K562 treated with DMSO at 1 percent for 24 hours (cell line): ENCODE data around the gene USP5. TPM values are rescaled to one million over a fixed set of nuclear protein-coding genes. Genes with fewer than 3 reads are reported as not detected.

Experiments
- total RNA-seq: library from RNA; unstranded; fragments of 300-600 nt; gene quantifications from 2 replicates; pipeline ENCODE4 v1.2.3, GENCODE V29; 2022; ENCODE audit warnings: low read depth; ENCODE audit not compliant: insufficient read depth

The USP5 gene, protein sequence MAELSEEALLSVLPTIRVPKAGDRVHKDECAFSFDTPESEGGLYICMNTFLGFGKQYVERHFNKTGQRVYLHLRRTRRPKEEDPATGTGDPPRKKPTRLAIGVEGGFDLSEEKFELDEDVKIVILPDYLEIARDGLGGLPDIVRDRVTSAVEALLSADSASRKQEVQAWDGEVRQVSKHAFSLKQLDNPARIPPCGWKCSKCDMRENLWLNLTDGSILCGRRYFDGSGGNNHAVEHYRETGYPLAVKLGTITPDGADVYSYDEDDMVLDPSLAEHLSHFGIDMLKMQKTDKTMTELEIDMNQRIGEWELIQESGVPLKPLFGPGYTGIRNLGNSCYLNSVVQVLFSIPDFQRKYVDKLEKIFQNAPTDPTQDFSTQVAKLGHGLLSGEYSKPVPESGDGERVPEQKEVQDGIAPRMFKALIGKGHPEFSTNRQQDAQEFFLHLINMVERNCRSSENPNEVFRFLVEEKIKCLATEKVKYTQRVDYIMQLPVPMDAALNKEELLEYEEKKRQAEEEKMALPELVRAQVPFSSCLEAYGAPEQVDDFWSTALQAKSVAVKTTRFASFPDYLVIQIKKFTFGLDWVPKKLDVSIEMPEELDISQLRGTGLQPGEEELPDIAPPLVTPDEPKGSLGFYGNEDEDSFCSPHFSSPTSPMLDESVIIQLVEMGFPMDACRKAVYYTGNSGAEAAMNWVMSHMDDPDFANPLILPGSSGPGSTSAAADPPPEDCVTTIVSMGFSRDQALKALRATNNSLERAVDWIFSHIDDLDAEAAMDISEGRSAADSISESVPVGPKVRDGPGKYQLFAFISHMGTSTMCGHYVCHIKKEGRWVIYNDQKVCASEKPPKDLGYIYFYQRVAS
- 73.2 and 74.7 TPM in 2 replicates for total RNA-seq

GRCh38 chr12:6851921-6852650, at the start of gene USP5:
USP5 (plus strand) TSS chr12:6852150; CDS start chr12:6852180, 30 bp downstream.

GRCh38 chr12:6821591-6822425, 30.1 kb upstream of the USP5 start, which contains the start of gene GPR162:
GPR162 (plus strand) TSS chr12:6821821; CDS start chr12:6823899, 2,078 bp downstream.

DNA sequence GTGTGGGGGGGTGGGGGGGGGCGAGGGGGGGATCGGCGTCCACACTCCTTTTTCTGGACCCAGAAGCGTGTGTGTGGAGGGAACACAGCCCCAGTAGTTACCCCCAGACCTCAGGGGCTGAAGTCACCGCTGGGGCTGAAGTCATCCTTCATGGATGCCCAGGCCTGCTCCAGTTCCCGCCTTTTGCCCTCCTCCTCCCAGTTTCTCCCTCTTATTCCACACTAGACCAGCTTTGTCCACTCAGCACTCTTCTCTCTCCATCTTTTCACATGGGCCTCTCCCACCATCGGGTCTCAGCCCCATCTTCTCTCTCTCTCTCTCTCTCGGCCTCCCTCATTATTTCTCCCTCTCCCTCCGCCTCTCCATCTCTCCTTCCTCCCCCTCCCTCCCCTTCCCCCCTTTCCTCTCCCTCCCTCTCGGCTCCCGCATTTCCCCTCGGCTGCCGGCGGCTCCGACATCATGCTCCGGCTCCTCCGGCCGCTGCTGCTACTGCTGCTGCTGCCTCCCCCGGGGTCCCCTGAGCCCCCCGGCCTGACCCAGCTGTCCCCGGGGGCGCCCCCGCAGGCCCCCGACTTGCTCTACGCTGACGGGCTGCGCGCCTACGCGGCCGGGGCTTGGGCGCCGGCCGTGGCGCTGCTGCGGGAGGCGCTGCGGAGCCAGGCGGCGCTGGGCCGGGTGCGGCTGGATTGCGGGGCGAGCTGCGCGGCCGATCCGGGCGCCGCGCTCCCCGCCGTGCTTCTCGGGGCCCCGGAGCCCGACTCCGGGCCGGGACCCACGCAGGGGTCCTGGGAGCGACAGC, 23.8 kb upstream of the USP5 start, which contains the start of gene P3H3:
P3H3 (plus strand) TSS at position 426 of the 799 bp plus-strand sequence; CDS start at position 460, 34 bp downstream.

DNA sequence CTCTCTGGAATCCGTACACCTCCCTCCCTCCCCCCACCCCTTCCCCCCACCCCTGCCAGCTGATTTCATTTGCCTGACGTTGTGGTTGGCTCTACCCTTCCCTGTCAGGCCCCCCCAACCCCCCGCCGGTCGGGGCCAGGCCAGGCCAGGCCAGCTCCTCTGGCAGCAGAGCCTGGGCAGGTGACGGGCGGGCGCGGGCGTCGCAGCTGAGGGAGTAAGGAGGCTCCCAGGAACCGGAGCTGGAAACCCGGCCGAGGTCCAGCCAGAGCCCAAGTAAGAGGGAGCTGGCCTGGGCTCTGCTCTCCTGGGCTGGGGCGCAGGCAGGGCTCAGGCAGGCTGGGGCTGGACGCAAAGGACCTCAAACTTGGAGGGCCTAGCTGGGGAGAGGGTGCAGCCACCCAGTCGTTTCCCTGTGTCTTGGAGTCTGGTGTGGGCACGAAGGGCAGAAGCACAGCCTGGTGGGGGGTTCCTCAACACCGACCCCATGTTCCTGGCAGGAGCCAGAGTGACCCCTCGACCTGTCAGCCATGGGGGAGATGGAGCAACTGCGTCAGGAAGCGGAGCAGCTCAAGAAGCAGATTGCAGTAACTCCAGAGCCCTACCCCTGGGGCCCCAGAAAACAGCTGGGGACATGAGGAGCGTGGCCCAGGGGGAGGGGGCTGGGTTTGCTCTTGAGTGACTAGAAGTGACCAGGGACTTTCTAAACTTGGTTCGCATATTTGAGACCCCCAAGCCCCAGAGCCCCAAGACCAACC, 11.0 kb upstream of the USP5 start, which contains the start of gene GNB3:
GNB3 (plus strand) TSS at position 165 of the 755 bp plus-strand sequence; CDS start at position 528, 363 bp downstream.

DNA sequence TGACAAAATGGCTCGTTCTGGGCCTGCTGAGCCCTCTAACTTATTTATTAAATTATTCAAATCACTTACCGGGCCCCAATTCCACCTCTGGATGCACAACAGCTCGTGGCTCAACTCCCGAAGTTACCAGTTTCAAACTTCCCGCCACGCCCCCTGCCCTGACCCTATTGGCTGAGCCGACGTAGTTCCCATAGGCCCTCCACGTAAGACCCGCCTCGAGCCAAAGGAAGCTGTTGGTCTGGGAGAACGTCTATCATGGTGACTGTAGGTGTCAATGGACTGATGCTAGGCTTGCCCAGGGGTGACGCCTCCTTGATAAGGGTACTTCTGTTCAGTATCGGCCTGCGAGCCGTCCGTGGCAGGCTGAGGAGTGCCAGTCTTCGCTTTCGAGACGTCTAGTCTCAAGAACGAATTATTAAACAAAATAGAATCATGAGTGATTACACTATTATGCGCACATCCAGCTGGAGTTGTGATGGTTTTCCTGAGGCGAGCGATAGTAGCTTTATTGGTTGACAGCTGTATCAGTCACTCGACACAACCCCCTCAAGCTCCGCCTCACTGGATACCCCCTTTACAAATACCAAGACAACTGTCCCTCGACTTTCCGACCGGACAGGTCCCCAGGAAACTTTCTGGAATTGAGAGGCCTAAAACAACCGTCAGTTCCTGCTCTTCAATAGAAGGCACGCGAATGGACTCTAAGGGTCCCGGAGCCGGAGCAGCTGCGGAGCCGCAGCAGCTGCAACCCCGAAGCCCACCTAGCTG, 613 bp upstream of the USP5 start, which contains the start of gene CDCA3:
CDCA3 (minus strand) TSS at position 134 of the 768 bp plus-strand sequence. CDS start 334 bp downstream, outside the sequence.

DNA sequence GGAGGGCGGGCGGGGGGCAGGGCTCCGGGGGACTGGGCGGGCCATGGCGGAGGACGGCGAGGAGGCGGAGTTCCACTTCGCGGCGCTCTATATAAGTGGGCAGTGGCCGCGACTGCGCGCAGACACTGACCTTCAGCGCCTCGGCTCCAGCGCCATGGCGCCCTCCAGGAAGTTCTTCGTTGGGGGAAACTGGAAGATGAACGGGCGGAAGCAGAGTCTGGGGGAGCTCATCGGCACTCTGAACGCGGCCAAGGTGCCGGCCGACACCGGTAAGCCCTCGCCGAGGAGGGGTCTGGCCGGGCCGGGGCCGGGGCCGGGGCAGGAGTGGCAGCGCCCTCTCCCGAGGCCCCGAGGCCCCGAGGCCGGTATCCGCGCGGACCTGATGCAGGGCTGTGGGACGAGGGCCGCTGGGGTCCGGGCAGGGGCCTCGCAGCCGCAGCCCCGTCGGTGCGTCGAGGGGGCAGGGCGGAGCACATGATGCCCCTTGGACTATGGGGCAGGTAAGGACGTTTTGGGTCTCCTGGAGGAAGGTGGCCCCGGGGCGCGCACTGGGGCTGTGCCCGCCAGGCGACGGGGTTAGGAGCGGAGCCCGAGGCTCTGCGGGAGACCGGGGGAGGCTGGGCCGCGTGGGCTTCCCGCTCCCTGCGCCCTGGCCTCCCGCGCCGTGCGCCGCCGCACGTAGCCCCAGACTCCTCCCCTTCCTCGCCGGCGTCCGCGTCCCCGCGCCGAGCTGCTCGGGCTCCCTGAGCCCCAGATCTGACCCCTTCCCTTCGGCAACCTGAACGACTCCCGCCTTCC, 15.7 kb downstream of the USP5 start, which contains the start of gene TPI1:
TPI1 (plus strand) TSS at position 119 of the 798 bp plus-strand sequence; CDS start at position 155, 36 bp downstream.

GRCh38 chr12:6873094-6874014, 21.4 kb downstream of the USP5 start, which contains the start of gene SPSB2:
SPSB2 (minus strand) TSS chr12:6873303; CDS start chr12:6872901, 402 bp downstream.

GRCh38 chr12:6904280-6905276, 52.6 kb downstream of the USP5 start, which contains the start of gene LRRC23:
LRRC23 (plus strand) TSS chr12:6904822; CDS start chr12:6905634, 812 bp downstream.

GRCh38 chr12:6914246-6914946, 62.4 kb downstream of the USP5 start, which contains the start of gene ENO2:
ENO2 (plus strand) TSS chr12:6914580; CDS start chr12:6915833, 1,253 bp downstream.

Other genes with a start within 250 kb of the USP5 start
- gene CHD4, start 244.8 kb upstream of the USP5 start, total RNA-seq: 272 and 284 TPM in 2 replicates
- 10.7 and 10.8 TPM in 2 replicates for gene LPAR5, start 216.2 kb upstream of the USP5 start, total RNA-seq
- 0.88 and 4.2 TPM in 2 replicates for gene ACRBP, start 204.7 kb upstream of the USP5 start, total RNA-seq
- 29.9 and 30.0 TPM in 2 replicates for gene ING4, start 189.0 kb upstream of the USP5 start, total RNA-seq
- 31.4 and 35.4 TPM in 2 replicates for gene ZNF384, start 162.8 kb upstream of the USP5 start, total RNA-seq
- 0.10 TPM in 1 of 2 replicates, not detected in the other for gene PIANP, start 151.3 kb upstream of the USP5 start, total RNA-seq
- gene COPS7A, start 128.1 kb upstream of the USP5 start, total RNA-seq: 35.9 and 39.5 TPM in 2 replicates
- 177 and 185 TPM in 2 replicates for gene MLF2, start 99.0 kb upstream of the USP5 start, total RNA-seq
- gene PTMS, start 85.8 kb upstream of the USP5 start, total RNA-seq: 448 and 520 TPM in 2 replicates
- 0.81 and 1.1 TPM in 2 replicates for gene LAG3, start 79.6 kb upstream of the USP5 start, total RNA-seq
- 0.10 TPM in 1 of 2 replicates, not detected in the other for gene CD4, start 62.6 kb upstream of the USP5 start, total RNA-seq
- 3.4 and 5.0 TPM in 2 replicates for gene GPR162, start 30.3 kb upstream of the USP5 start, total RNA-seq
- 16.1 and 17.8 TPM in 2 replicates for gene P3H3, start 23.7 kb upstream of the USP5 start, total RNA-seq
- 1.3 and 1.7 TPM in 2 replicates for gene GNB3, start 11.2 kb upstream of the USP5 start, total RNA-seq
- 26.4 and 26.9 TPM in 2 replicates for gene CDCA3, start 864 bp upstream of the USP5 start, total RNA-seq
- 522 and 527 TPM in 2 replicates for gene TPI1, start 15.4 kb downstream of the USP5 start, total RNA-seq
- 8.9 and 12.1 TPM in 2 replicates for gene SPSB2, start 21.2 kb downstream of the USP5 start, total RNA-seq
- 7.1 and 9.8 TPM in 2 replicates for gene LRRC23, start 52.7 kb downstream of the USP5 start, total RNA-seq
- 36.4 and 37.6 TPM in 2 replicates for gene ENO2, start 62.4 kb downstream of the USP5 start, total RNA-seq
- 46.0 and 52.1 TPM in 2 replicates for gene ATN1, start 75.8 kb downstream of the USP5 start, total RNA-seq
- gene RNU7-1, start 91.7 kb downstream of the USP5 start, total RNA-seq: not detected in 2 replicates
- 433 and 493 TPM in 2 replicates for gene C12orf57, start 91.9 kb downstream of the USP5 start, total RNA-seq
- gene PTPN6, start 99.2 kb downstream of the USP5 start, total RNA-seq: 14.6 and 18.9 TPM in 2 replicates
- 260 and 269 TPM in 2 replicates for gene PHB2, start 118.5 kb downstream of the USP5 start, total RNA-seq
- gene EMG1, start 118.8 kb downstream of the USP5 start, total RNA-seq: 17.6 and 18.3 TPM in 2 replicates
- gene LPCAT3, start 166.3 kb downstream of the USP5 start, total RNA-seq: 26.2 and 26.8 TPM in 2 replicates
- gene C1S, start 208.6 kb downstream of the USP5 start, total RNA-seq: 1.6 and 2.9 TPM in 2 replicates
- 2.5 and 3.7 TPM in 2 replicates for gene C1R, start 240.3 kb downstream of the USP5 start, total RNA-seq